HG02763 (cell line): ENCODE measurements around the gene MCCC2.
A peak's percentile ranks its signal among the peaks of the same experiment; 100 is the strongest.
"Not testable (repeated sequence)": the region's sequence is repeated elsewhere in the genome, so short reads cannot be mapped to it uniquely, and the experiment has no call there.

Experiments used
- ATAC-seq: cut with Tn5 transposase; IDR thresholded peaks from one replicate; pipeline ENCODE4 v1.9.1; 2021; ENCODE audit warnings: mild to moderate bottlenecking, moderate library complexity; ENCODE audit not compliant: unreplicated experiment

The MCCC2 gene

GRCh38 chr5:71586941-71587765, at the start of gene MCCC2:
MCCC2 (plus strand) TSS chr5:71587340; CDS start chr5:71587426, 86 bp downstream.
- ATAC-seq = peak; percentile 98

GRCh38 chr5:71537687-71538086, 49.5 kb upstream of the MCCC2 start:
- ATAC-seq = no peak

GRCh38 chr5:71550885-71551284, 36.3 kb upstream of the MCCC2 start:
- ATAC-seq = not testable (repeated sequence)

GRCh38 chr5:71551582-71551981, 35.6 kb upstream of the MCCC2 start:
- not testable (repeated sequence) for ATAC-seq

GRCh38 chr5:71552026-71552749, 35.0 kb upstream of the MCCC2 start:
- not testable (repeated sequence) for ATAC-seq

GRCh38 chr5:71563161-71563560, 24.0 kb upstream of the MCCC2 start:
- ATAC-seq = no peak

- ATAC-seq = no peak
Measured at GRCh38 chr5:71564895-71565294, 22.2 kb upstream of the MCCC2 start.

- ATAC-seq = no peak
Measured at GRCh38 chr5:71569748-71570509, 17.2 kb upstream of the MCCC2 start.

GRCh38 chr5:71571811-71572210, 15.3 kb upstream of the MCCC2 start:
- not testable (repeated sequence) for ATAC-seq

- no peak for ATAC-seq
Measured at GRCh38 chr5:71573591-71573990, 13.5 kb upstream of the MCCC2 start.

GRCh38 chr5:71575588-71575987, 11.6 kb upstream of the MCCC2 start:
- ATAC-seq = not testable (repeated sequence)

GRCh38 chr5:71576241-71576640, 10.9 kb upstream of the MCCC2 start:
- ATAC-seq = no peak

GRCh38 chr5:71577839-71578238, 9.3 kb upstream of the MCCC2 start:
- not testable (repeated sequence) for ATAC-seq

GRCh38 chr5:71582945-71583584, 4.1 kb upstream of the MCCC2 start:
- ATAC-seq = no peak

- ATAC-seq = no peak
Measured at GRCh38 chr5:71586052-71586940, 844 bp upstream of the MCCC2 start.

- ATAC-seq = peak; percentile 5
Measured at GRCh38 chr5:71587766-71588532, 809 bp downstream of the MCCC2 start.

GRCh38 chr5:71588533-71588885, 1.4 kb downstream of the MCCC2 start:
- ATAC-seq = no peak

- ATAC-seq = no peak
Measured at GRCh38 chr5:71589903-71590302, 2.8 kb downstream of the MCCC2 start.

- ATAC-seq = no peak
Measured at GRCh38 chr5:71591100-71591499, 4.0 kb downstream of the MCCC2 start.
